ENCODE measurements around the gene AKAP6. TPM values are rescaled to one million over a fixed set of nuclear protein-coding genes. Genes with fewer than 3 reads are reported as not detected.

The AKAP6 gene
- total RNA-seq, 1 experiment from 2014 or later: 2.3 TPM

GRCh38 chr14:32802295-32802694 is 473.2 kb downstream of the AKAP6 start:
- in situ Hi-C loops (cut with HindIII; ENCODE audit: low sequenced_read_pairs): no loop called here
- no peak for DNase-seq (ENCODE audit: low spot score)

DNA sequence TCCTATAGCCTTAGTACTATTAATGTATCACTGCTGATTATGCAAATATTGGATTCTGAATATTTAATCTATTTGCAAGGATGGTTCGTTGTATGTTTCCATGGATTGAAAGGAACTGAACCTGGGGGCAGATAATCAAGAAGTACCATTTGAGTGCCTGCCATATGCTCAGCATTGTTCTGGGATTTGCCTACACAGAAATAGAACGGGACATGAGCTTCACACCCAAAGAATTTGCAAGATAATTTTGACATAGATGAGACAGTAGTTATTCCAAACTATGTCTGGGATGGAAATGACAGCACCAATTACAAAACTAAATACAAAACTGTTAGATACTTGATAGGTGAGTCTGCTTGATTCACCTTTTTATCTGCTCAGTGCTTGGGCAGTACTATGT is 476.9 kb downstream of the AKAP6 start:
- in situ Hi-C loops (cut with HindIII; ENCODE audit: low sequenced_read_pairs): no loop called here
- DNase-seq (ENCODE audit: low spot score): no peak

- in situ Hi-C loops (cut with HindIII; ENCODE audit: low sequenced_read_pairs): no loop called here
- peak; percentile 49 for DNase-seq (ENCODE audit: low spot score)
Measured at GRCh38 chr14:32808644-32809043, 479.5 kb downstream of the AKAP6 start.

DNA sequence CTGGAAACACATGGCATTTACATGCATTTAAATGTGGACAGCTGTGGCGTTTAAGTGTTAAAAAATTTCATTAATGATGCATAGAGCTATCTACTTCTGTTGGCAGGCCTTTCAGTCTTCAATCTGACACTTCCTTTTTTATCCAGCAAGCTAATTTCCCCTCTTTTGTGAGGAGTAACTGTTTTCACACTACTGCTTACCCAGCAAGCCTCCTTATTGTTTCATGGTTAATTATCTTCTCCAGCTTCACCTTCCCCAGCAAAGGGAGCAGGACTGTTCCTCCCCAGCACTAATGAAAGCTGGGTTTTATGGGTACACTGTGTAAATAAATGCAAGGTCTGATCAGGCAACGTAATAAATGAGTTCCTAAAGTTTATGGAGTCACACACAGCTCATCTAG is 480.2 kb downstream of the AKAP6 start:
- no peak for DNase-seq (ENCODE audit: low spot score)
- in situ Hi-C loops (cut with HindIII; ENCODE audit: low sequenced_read_pairs): no loop called here

GRCh38 chr14:32813401-32813800 is 484.3 kb downstream of the AKAP6 start:
- in situ Hi-C loops (cut with HindIII; ENCODE audit: low sequenced_read_pairs): no loop called here
- DNase-seq (ENCODE audit: low spot score): no peak

DNA sequence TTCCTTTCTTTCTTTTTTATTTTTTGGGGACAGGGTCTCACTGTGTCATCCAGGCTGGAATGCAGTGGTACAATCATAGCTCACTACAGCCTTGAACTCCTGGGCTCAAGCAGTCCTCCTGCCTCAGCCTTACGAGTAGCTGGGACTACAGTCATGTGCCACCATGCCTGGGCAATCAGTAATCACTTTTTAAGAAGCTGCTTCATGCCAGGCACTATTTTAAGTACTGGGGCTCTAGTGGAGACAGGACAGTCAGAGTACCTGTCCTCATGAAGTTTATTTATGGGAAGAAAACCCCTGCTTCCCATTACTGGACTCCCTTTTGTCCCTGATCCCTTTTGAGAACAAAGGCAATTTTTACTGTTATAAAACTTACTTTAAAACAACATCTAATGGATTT is 485.6 kb downstream of the AKAP6 start:
- in situ Hi-C loops (cut with HindIII; ENCODE audit: low sequenced_read_pairs): no loop called here

GRCh38 chr14:32816588-32816987 is 487.5 kb downstream of the AKAP6 start:
- in situ Hi-C loops (cut with HindIII; ENCODE audit: low sequenced_read_pairs): no loop called here
- no peak for DNase-seq (ENCODE audit: low spot score)

More for the DNA sequence above, 485.6 kb downstream of the AKAP6 start:
- no peak for DNase-seq (ENCODE audit: low spot score)

- no peak for DNase-seq (ENCODE audit: low spot score)
- in situ Hi-C loops (cut with HindIII; ENCODE audit: low sequenced_read_pairs): no loop called here
Measured at GRCh38 chr14:32817780-32818179, 488.7 kb downstream of the AKAP6 start.

GRCh38 chr14:32818581-32818980 is 489.5 kb downstream of the AKAP6 start:
- in situ Hi-C loops (cut with HindIII; ENCODE audit: low sequenced_read_pairs): no loop called here
- peak; percentile 82 for DNase-seq (ENCODE audit: low spot score)

- in situ Hi-C loops (cut with HindIII; ENCODE audit: low sequenced_read_pairs): no loop called here
- DNase-seq (ENCODE audit: low spot score): no peak
Measured at GRCh38 chr14:32820181-32820580, 491.1 kb downstream of the AKAP6 start.

GRCh38 chr14:32820682-32821081 is 491.6 kb downstream of the AKAP6 start:
- in situ Hi-C loops (cut with HindIII; ENCODE audit: low sequenced_read_pairs): no loop called here
- no peak for DNase-seq (ENCODE audit: low spot score)

GRCh38 chr14:32821964-32822653 is 493.0 kb downstream of the AKAP6 start:
- in situ Hi-C loops (cut with HindIII; ENCODE audit: low sequenced_read_pairs): no loop called here
- DNase-seq (ENCODE audit: low spot score): no peak

- no peak for DNase-seq (ENCODE audit: low spot score)
- in situ Hi-C loops (cut with HindIII; ENCODE audit: low sequenced_read_pairs): no loop called here
Measured at GRCh38 chr14:32823706-32824105, 494.6 kb downstream of the AKAP6 start.

GRCh38 chr14:32824195-32824594 is 495.1 kb downstream of the AKAP6 start:
- DNase-seq (ENCODE audit: low spot score): no peak
- in situ Hi-C loops (cut with HindIII; ENCODE audit: low sequenced_read_pairs): no loop called here

- DNase-seq (ENCODE audit: low spot score): no peak
- in situ Hi-C loops (cut with HindIII; ENCODE audit: low sequenced_read_pairs): no loop called here
Measured at GRCh38 chr14:32825058-32825457, 496.0 kb downstream of the AKAP6 start.

DNA sequence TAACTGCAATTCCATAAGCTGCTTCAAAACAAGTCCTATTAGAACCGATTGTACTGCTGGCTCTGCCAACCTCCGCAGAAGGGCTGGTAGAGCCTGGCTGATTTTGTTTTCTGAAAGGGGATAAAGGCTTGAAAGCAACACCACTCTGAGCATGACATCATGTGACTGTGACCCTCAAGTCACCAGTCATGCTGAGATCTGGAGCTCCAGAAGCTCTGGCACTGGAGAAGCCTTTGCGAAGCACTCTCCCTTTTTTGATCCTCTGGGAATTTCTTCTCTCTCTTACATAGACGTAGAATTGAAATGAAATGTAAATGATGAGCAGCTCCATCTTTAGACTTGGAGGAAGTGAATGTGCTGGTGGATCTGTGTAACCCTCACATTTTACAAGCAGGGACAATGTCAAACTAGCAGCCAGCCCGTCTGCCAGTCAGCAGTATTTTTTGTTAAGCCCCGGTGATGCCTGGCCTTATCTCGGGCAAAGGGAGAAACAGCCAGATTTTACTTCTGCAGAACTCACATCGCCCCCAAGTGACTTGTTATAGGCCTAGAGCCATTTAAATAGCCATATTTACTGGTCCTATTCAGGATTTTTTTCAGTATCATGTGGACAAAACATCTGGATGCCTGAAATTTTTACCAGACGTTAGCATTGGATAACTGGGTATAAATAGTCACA is 497.4 kb downstream of the AKAP6 start:
- no peak for DNase-seq (ENCODE audit: low spot score)
- in situ Hi-C loops (cut with HindIII; ENCODE audit: low sequenced_read_pairs): no loop called here

DNA sequence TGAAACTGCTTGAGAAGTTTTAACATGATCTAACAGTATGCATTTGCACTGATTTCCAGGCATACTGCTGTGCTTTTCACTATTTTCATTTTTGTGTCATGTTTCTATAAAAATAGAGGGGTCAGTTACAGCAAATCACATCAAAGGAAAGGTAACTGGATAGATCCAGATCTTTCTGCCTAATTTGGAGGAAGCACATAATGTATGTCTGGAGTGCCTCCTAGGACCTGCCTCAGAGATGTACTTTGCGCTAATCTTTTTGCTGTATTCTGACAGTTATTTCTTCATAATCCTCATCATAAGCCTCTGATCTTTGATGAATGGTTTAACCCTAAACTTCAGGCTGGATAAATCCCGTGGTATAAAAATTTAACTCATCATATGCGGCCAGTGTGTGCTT is 498.4 kb downstream of the AKAP6 start:
- in situ Hi-C loops (cut with HindIII; ENCODE audit: low sequenced_read_pairs): no loop called here
- DNase-seq (ENCODE audit: low spot score): no peak

DNA sequence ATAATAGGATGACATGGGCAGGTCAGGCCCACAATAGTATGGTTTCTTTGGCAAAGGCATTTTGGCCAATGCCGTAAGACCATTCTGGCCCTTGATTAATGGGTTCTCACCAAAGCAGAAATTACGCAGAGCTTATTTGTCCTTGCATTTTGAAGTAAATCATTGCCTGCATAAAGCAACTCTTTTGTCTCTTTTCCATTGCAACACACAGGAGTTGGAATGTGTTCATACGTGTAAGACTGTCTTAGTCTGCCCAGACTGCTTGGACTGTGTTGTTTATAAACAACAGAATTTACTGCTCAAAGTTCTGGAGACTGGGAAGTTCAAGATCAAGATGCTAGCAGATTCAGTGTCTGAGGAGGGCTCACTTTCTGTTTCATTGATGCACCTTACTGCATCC is 506.8 kb downstream of the AKAP6 start:
- DNase-seq (ENCODE audit: low spot score): no peak
- in situ Hi-C loops (cut with HindIII; ENCODE audit: low sequenced_read_pairs): no loop called here

- in situ Hi-C loops (cut with HindIII; ENCODE audit: low sequenced_read_pairs): no loop called here
- no peak for DNase-seq (ENCODE audit: low spot score)
Measured at GRCh38 chr14:32841698-32842097, 512.6 kb downstream of the AKAP6 start.

- in situ Hi-C loops (cut with HindIII; ENCODE audit: low sequenced_read_pairs): no loop called here
Measured at GRCh38 chr14:32846821-32847365, 517.8 kb downstream of the AKAP6 start.

GRCh38 chr14:32847867-32848266 is 518.8 kb downstream of the AKAP6 start:
- in situ Hi-C loops (cut with HindIII; ENCODE audit: low sequenced_read_pairs): no loop called here
- DNase-seq (ENCODE audit: low spot score): no peak

More at GRCh38 chr14:32846821-32847365, 517.8 kb downstream of the AKAP6 start:
- DNase-seq (ENCODE audit: low spot score): no peak

Measured in G401 (cell line).